Measurements from ENCODE around the gene MRPL10. TPM values are rescaled to one million over a fixed set of nuclear protein-coding genes. Genes with fewer than 3 reads are reported as not detected.
A peak's percentile ranks its signal among the peaks of the same experiment; 100 is the strongest.

Gene MRPL10
- total RNA-seq, 4 donors from 2014 or later: 23.2 to 36.6 (median 30.0) TPM

DNA sequence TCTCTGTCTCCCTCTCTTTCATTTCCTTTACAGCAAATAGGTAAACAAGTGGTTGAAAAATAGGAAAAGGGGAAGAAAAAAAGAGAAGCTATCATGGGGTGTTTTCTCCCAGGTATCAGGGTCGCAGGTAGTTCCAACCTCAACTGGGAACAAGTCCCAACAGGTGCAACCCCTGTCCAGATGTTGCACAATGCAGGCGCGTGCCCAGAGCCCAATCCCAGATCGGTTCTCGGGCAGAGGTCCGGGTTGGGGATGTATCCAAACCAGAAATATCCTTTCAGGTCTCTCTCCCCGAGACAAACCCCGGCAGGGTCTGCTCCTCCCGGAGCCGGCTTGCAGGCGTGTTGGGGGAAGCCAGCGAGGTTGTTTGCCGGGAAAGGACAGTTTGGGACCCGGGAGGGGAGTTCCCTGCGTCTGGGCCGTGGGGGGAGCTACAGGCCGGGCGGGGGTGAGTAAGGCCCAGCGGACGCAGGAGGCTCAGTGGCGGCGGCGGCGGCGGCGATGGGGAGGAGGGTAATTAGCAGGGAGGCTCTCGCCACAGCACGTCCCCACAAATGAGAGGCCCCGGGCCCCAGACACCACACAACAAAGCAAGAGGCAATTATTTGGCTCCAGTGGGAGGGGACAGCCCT lies 40.8 kb upstream of the MRPL10 start:
- H3K36me3 ChIP-seq: no peaks in the 10 kb centered on the region
- DNase-seq: no peak
- peak overlapping the region in 3 of 4 donors; percentile 10 to 42 (median 22) for H3K4me3 ChIP-seq
- WGBS, 2 donors: 13 to 14% methylated on average over 3 to 6 of the region's 29 CpGs
- H3K4me1 ChIP-seq: peaks cover 4 to 17% (median 9%) of the 10 kb centered on the region in 3 donors
- intact Hi-C loops (cut with DNase I): no loop called here
- H3K9me3 ChIP-seq: no peaks in the 10 kb centered on the region
- no peak for TF ChIP-seq POLR2A (IDR thresholded peaks at IDR 0.05)
- TF ChIP-seq, protein P1, sequence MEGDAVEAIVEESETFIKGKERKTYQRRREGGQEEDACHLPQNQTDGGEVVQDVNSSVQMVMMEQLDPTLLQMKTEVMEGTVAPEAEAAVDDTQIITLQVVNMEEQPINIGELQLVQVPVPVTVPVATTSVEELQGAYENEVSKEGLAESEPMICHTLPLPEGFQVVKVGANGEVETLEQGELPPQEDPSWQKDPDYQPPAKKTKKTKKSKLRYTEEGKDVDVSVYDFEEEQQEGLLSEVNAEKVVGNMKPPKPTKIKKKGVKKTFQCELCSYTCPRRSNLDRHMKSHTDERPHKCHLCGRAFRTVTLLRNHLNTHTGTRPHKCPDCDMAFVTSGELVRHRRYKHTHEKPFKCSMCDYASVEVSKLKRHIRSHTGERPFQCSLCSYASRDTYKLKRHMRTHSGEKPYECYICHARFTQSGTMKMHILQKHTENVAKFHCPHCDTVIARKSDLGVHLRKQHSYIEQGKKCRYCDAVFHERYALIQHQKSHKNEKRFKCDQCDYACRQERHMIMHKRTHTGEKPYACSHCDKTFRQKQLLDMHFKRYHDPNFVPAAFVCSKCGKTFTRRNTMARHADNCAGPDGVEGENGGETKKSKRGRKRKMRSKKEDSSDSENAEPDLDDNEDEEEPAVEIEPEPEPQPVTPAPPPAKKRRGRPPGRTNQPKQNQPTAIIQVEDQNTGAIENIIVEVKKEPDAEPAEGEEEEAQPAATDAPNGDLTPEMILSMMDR (IDR thresholded peaks at IDR 0.05): no peak
- no peak overlapping the region for H3K27ac ChIP-seq
- H3K27me3 ChIP-seq: peaks cover 0 to 90% (median 3%) of the 10 kb centered on the region in 4 donors

DNA sequence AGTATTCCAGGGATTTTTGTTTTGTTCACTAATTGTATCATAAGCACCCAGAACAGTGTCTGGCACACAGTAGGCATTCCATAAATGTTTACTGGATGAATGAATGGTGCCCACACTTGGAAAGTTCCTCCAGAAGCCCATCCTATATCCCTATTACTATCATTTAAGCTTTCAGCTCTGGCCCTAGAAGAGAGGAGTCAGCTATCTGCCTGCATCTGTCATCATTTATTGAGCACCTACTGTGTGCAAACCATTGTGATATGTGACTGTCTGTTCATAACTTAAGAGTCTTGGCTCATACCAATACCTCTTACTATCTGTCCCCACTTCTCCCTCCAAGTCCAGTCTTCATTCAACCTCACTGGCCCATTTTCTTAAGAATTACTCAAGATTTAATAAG lies 39.7 kb upstream of the MRPL10 start:
- Histone ChIP-seq H3K36me3 (no peaks in the 10 kb centered on the region), H3K27me3 (peaks cover 0 to 96% (median 3%) of the 10 kb centered on the region in 4 donors), H3K4me3 (no peak overlapping the region)

DNA sequence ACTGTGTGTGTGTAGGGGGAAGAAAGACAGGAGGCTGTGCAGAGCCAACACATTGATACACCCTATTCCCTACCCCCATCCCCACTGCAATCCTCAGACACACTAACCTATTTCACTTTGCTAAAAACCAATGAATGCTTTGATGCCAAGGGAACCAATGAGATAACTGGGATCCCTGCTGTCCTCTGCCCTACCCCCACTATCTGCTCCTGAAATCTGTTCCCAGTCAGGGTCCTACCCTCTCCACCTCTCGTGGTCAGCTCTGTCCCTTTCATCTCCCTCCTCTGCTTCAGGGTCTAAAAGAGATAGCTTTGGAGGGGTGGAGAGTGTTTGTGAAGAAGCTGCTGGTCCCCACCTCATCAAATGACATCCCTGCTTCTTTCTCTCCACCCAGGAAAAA lies 38.7 kb upstream of the MRPL10 start:
- no peak overlapping the region for H3K4me3 ChIP-seq
- intact Hi-C loops (cut with DNase I): no loop called here
- H3K27ac ChIP-seq: no peak overlapping the region
- no peak for DNase-seq
- peaks cover 4 to 29% (median 9%) of the 10 kb centered on the region in 3 donors for H3K4me1 ChIP-seq
- no peak for TF ChIP-seq POLR2A (IDR thresholded peaks at IDR 0.05)
- TF ChIP-seq, protein P1 (IDR thresholded peaks at IDR 0.05): no peak
- H3K27me3 ChIP-seq: peaks cover 0 to 96% (median 3%) of the 10 kb centered on the region in 4 donors
- 56 to 57% methylated on average over 1 of the region's 1 CpG for WGBS, 2 donors
- no peaks in the 10 kb centered on the region for H3K36me3 ChIP-seq
- H3K9me3 ChIP-seq: no peaks in the 10 kb centered on the region

More for the DNA sequence above, 39.7 kb upstream of the MRPL10 start:
- DNase-seq: no peak
- TF ChIP-seq POLR2A (IDR thresholded peaks at IDR 0.05): no peak
- TF ChIP-seq, protein P1 (IDR thresholded peaks at IDR 0.05): no peak
- H3K4me1 ChIP-seq: peaks cover 4 to 23% (median 9%) of the 10 kb centered on the region in 3 donors
- intact Hi-C loops (cut with DNase I): no loop called here
- H3K27ac ChIP-seq: no peak overlapping the region
- no peaks in the 10 kb centered on the region for H3K9me3 ChIP-seq

DNA sequence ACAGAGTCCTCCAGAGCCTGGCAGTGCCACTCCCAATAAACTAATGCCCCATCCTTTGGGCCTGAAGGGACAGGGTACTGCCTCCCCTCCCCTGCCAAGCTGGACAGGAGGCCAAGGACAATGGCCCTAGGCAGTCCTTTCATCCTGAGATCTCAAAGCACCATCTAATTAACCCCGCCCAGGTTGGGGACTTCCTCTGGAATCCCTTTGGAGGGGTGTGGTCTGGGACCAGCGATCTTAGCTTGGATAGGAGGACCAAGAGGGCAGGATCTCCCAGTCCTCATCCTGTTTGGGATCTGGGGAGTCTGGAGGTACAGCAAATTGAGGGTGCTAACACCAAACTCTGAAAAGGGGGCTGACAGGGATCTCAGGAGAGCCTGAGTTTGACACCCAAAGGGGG lies 37.8 kb upstream of the MRPL10 start:
- no peaks in the 10 kb centered on the region for H3K36me3 ChIP-seq
- intact Hi-C loops (cut with DNase I): no loop called here
- no CpG with 5 or more reads among the region's 2 CpGs for WGBS, 2 donors
- DNase-seq: no peak
- H3K27ac ChIP-seq: no peak overlapping the region
- TF ChIP-seq, protein P1 (IDR thresholded peaks at IDR 0.05): no peak
- peaks cover 0 to 93% (median 3%) of the 10 kb centered on the region in 4 donors for H3K27me3 ChIP-seq
- peaks cover 4 to 38% (median 15%) of the 10 kb centered on the region in 3 donors for H3K4me1 ChIP-seq
- H3K9me3 ChIP-seq: no peaks in the 10 kb centered on the region
- no peak overlapping the region for H3K4me3 ChIP-seq

DNA sequence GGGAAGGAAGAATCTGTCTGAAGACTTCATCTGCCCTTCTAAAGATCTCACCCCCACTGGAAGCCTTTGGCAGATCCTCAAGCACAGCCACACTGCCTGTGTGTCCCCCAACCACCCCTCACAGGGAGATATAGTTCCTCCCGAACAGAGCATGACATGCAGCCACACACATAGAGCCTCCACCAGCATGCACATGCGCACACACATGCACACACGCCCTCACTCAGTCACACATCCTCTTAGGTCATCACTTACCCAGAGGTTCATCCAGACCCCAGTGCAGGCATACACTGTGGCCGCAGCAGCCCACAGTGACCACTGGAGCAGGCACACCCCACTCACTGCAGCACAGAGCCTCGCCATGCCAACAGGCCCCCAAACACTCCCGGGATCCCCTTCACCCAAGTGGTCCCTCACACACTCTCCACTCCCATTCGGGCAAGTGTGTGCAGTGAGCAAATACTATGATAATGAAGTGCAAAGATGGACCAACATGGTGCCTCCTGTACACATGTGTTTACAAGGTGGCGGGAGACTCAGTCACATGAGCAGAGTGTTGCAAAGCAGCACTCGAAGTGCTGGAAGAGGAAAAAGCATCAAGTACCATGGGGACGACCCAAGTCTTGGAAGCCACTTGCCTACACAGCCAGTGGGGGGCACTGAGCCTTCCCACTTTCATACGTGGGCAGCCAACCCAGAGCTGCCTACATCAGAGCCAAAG lies 36.6 kb upstream of the MRPL10 start:
- 79 to 85% methylated on average over 10 to 11 of the region's 11 CpGs for WGBS, 2 donors
- Histone ChIP-seq H3K4me1 (peaks cover 4 to 36% (median 18%) of the 10 kb centered on the region in 3 donors), H3K4me3 (no peak overlapping the region), H3K9me3 (no peaks in the 10 kb centered on the region), H3K27ac (no peak overlapping the region), H3K27me3 (peaks cover 0 to 81% (median 2%) of the 10 kb centered on the region in 4 donors), H3K36me3 (no peaks in the 10 kb centered on the region)
- TF ChIP-seq, protein P1 (IDR thresholded peaks at IDR 0.05): no peak
- TF ChIP-seq POLR2A (IDR thresholded peaks at IDR 0.05): no peak
- intact Hi-C loops (cut with DNase I): no loop called here
- no peak for DNase-seq
